T-helper 2 cell treated with Interferon-gamma antibody and Interleukin-4, amounts not matched to agents 5 μg/mL and 100 μg/mL, for 36 hours (primary cell): ENCODE results near the gene GPR39.

Source experiments
- DNase-seq: peaks from one replicate; pipeline ENCODE4 v3.0.0; 2021; ENCODE audit warnings: low spot score
- H3K27ac Mint-ChIP-seq: one replicate; pipeline ENCODE4 v1.8.0; 2021; ENCODE audit warnings: mild to moderate bottlenecking, mixed read lengths
- H3K27me3 Mint-ChIP-seq: one replicate; pipeline ENCODE4 v1.8.0; 2021; ENCODE audit warnings: low read depth, mixed read lengths
- H3K36me3 Mint-ChIP-seq: one replicate; pipeline ENCODE4 v1.8.0; 2021; ENCODE audit warnings: low read depth, mixed read lengths
- H3K4me1 Mint-ChIP-seq: one replicate; pipeline ENCODE4 v1.8.0; 2021; ENCODE audit warnings: low read depth, mixed read lengths
- H3K4me3 Mint-ChIP-seq: one replicate; pipeline ENCODE4 v1.8.0; 2022; ENCODE audit warnings: mild to moderate bottlenecking, moderate library complexity, mixed read lengths
- H3K9me3 Mint-ChIP-seq: one replicate; pipeline ENCODE4 v1.8.0; 2021; ENCODE audit warnings: mixed read lengths

The GPR39 gene

DNA sequence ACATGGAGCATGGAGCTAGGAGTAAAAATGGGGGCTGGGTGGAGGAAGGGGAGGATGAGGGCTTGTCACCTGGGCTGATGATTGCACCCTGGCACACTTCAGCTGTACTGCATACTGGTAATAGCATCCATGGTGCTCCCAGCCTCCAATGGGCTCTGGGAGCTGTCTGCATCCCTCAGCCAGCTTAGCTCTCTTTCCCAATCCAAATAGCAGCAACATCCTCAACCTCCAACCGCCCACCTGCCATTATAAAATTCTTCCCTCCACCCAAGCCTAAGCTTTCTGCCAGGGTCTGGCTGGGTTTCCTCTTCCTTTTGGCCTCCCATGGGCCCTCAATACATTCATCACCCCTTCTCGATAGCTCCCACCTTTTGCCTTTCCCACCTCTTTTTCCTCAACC is 143.3 kb downstream of the GPR39 start:
- DNase-seq, result no peak
- H3K27me3 Mint-ChIP-seq, result no peaks in the 10 kb centered on the region
- no peak overlapping the region for H3K27ac Mint-ChIP-seq
- H3K36me3 Mint-ChIP-seq, result no peaks in the 10 kb centered on the region
- peaks cover 3% of the 10 kb centered on the region for H3K9me3 Mint-ChIP-seq
- no peak overlapping the region for H3K4me3 Mint-ChIP-seq
- no peaks in the 10 kb centered on the region for H3K4me1 Mint-ChIP-seq

GRCh38 chr2:132560562-132560961 is 144.0 kb downstream of the GPR39 start:
- no peaks in the 10 kb centered on the region for H3K27me3 Mint-ChIP-seq
- peaks cover 3% of the 10 kb centered on the region for H3K9me3 Mint-ChIP-seq
- no peaks in the 10 kb centered on the region for H3K36me3 Mint-ChIP-seq
- H3K27ac Mint-ChIP-seq, result no peak overlapping the region
- DNase-seq, result no peak
- H3K4me1 Mint-ChIP-seq, result no peaks in the 10 kb centered on the region
- no peak overlapping the region for H3K4me3 Mint-ChIP-seq

DNA sequence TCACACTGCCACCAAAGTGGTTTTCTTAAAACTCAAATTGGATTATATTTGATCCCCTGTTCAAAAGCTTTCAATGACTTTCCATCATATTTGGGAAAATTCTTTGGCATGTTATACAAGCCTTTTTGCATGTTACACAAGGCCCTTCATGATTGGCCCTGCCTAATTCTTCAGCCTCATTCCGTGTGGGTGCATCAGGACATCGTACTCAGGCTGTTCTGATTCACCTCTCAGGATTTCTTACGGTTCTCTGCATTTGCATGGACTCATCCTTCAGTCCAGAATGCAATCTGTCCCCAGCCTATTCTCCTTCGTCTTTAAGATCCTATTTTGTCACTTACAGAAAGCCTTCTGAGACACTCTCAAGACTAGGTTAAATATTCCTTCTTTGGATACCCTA is 145.6 kb downstream of the GPR39 start:
- no peak overlapping the region for H3K4me3 Mint-ChIP-seq
- no peak overlapping the region for H3K27ac Mint-ChIP-seq
- H3K27me3 Mint-ChIP-seq, result no peaks in the 10 kb centered on the region
- no peaks in the 10 kb centered on the region for H3K36me3 Mint-ChIP-seq
- peaks cover 3% of the 10 kb centered on the region for H3K9me3 Mint-ChIP-seq
- no peaks in the 10 kb centered on the region for H3K4me1 Mint-ChIP-seq
- DNase-seq, result no peak

GRCh38 chr2:132564065-132564464 is 147.5 kb downstream of the GPR39 start:
- H3K27ac Mint-ChIP-seq, result no peak overlapping the region
- H3K36me3 Mint-ChIP-seq, result no peaks in the 10 kb centered on the region
- H3K27me3 Mint-ChIP-seq, result no peaks in the 10 kb centered on the region
- no peaks in the 10 kb centered on the region for H3K4me1 Mint-ChIP-seq
- H3K4me3 Mint-ChIP-seq, result no peak overlapping the region
- H3K9me3 Mint-ChIP-seq, result peaks cover 7% of the 10 kb centered on the region
- DNase-seq, result no peak

DNA sequence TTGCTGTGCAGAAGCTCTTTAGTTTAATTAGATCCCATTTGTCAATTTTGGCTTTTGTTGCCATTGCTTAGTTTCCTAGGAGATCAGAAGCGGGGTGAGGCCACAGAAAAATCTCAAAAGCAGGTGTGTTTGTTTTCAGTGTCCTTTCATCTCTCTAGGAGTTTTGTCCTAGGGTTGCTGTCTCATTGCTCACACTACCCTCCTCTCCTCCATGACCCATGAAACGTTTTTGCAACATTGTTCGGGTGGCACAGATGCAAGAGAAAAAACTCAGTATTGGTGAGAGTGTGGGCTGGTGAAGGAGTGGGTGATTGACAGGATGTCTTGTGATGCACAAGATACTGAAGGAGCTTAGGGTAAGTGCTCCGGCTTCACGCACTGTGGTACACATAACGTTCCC is 149.8 kb downstream of the GPR39 start:
- Mint-ChIP-seq H3K4me1 (no peaks in the 10 kb centered on the region), H3K27ac (no peak overlapping the region), H3K27me3 (no peaks in the 10 kb centered on the region), H3K9me3 (peaks cover 7% of the 10 kb centered on the region), H3K4me3 (no peak overlapping the region), H3K36me3 (no peaks in the 10 kb centered on the region)
- DNase-seq, result no peak

DNA sequence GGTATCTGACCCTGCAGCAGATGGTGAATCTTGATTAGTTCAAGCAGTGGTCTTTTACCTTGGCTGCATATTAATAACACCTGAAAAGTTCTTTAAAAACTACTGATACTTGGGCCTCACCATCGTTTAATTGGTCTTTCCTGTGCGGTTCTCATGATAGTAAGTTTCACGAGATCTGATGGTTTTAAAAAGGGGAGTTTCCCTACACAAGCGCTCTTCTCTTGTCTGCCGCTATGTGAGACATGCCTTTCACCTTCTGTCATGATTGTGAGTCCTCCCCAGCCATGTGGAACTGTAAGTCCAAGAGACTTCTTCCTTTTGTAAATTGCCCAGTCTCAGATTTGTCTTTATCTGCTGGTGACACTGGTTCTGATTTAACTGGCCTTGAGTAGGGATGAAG is 151.1 kb downstream of the GPR39 start:
- Mint-ChIP-seq H3K36me3 (no peaks in the 10 kb centered on the region), H3K9me3 (peaks cover 7% of the 10 kb centered on the region), H3K4me1 (no peaks in the 10 kb centered on the region), H3K27me3 (no peaks in the 10 kb centered on the region), H3K27ac (no peak overlapping the region), H3K4me3 (no peak overlapping the region)
- no peak for DNase-seq

GRCh38 chr2:132568656-132569055 is 152.1 kb downstream of the GPR39 start:
- Mint-ChIP-seq H3K27me3 (no peaks in the 10 kb centered on the region), H3K9me3 (peaks cover 7% of the 10 kb centered on the region), H3K4me1 (no peaks in the 10 kb centered on the region), H3K4me3 (no peak overlapping the region), H3K36me3 (no peaks in the 10 kb centered on the region), H3K27ac (no peak overlapping the region)
- no peak for DNase-seq

GRCh38 chr2:132573444-132574007 is 156.9 kb downstream of the GPR39 start:
- Mint-ChIP-seq H3K4me3 (no peak overlapping the region), H3K4me1 (no peaks in the 10 kb centered on the region), H3K27me3 (no peaks in the 10 kb centered on the region), H3K9me3 (no peaks in the 10 kb centered on the region), H3K27ac (no peak overlapping the region), H3K36me3 (no peaks in the 10 kb centered on the region)
- no peak for DNase-seq

GRCh38 chr2:132577686-132578085 is 161.1 kb downstream of the GPR39 start:
- no peaks in the 10 kb centered on the region for H3K27me3 Mint-ChIP-seq
- no peak overlapping the region for H3K27ac Mint-ChIP-seq
- H3K36me3 Mint-ChIP-seq, result no peaks in the 10 kb centered on the region
- H3K4me3 Mint-ChIP-seq, result no peak overlapping the region
- no peaks in the 10 kb centered on the region for H3K4me1 Mint-ChIP-seq
- no peaks in the 10 kb centered on the region for H3K9me3 Mint-ChIP-seq
- no peak for DNase-seq

DNA sequence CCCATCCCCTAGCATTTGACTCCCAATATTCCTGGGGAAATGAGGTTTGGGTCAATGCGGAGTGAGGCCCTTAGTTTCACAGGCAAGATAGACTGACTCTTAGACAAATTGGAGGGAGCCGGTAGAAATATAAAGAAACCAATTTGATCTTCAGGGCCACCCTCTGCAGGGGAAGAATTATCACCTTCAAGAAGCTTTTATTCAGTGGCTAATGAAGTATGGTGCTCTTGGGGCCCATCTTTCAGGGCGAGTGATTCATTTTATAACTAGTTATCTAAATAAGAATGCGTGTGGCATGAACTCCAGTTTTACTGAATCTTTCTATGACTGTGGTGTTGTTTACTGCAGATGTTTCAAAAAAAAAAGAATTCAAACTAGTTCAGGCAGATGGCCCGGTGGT is 165.0 kb downstream of the GPR39 start:
- no peak for DNase-seq
- Mint-ChIP-seq H3K27me3 (no peaks in the 10 kb centered on the region), H3K4me3 (no peak overlapping the region), H3K9me3 (no peaks in the 10 kb centered on the region), H3K36me3 (no peaks in the 10 kb centered on the region), H3K27ac (no peak overlapping the region), H3K4me1 (no peaks in the 10 kb centered on the region)

DNA sequence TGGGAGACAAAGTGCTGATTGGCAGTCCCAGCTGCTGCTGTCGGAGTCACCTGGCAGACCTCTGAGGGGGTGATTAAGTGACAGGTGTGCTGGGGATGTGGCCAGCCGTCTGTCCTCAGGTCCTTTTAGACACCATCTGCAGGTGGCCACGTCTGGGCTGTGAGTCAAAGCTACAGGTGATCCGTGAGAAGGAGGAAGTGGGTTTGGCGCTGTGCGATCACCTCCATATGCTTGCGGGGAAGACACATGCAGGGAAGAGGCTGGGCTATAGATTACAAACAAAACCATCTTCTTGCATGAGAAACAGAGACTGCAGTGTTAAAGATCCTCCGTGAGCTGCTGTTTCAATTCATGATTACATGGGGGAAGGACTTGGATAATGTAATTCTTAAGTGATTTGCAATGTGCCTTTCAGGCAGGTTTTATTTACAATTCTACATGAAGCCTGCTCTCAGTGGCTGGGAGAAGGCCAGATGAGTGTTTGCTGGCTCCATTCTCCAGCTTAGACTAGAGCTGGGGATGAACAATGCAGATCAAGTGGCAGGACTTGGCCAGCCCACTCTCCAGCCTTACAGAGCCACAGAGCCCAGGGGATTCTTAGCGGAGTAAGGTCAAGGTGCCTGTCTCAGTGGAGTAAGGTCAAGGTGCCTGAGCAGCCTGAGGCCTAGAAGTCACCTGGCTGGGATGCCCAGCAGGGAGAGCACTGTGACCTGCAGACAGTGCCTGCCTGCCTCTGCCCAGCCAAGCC is 165.6 kb downstream of the GPR39 start:
- Mint-ChIP-seq H3K9me3 (no peaks in the 10 kb centered on the region), H3K27ac (no peak overlapping the region)
- DNase-seq, result no peak

DNA sequence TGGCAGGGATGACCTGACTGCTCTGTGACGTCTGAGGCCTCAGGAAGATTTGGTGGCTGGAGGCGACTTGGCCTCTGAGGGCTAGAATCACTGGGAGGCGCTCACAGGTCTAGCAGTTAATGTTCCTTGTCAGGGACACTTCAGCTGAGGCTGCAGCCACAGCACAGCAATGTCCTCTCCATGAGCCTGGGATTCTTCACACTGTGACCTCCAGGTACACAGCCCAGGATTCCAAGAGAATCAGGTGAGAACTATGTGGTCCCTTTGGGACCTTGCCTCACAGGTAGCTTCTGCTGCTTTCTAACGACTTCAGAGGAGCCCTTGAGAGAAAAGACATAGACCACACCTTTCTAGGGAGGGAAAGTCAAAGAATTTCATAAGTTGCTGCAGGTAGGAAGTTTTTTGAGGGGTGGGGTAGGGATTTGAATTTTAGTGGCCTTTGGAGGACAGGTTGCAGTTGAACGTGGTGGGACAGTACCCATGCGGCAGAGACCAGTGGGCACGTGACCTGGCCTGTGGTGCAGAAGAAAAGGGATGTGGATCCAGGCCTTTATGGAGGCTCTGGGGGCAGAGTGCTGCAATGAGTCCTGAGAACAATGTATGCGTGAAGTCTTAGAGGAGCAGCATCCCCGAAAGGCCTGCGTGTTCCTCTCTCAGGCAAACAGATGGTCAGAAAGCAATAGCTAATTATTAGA is 167.2 kb downstream of the GPR39 start:
- no peak overlapping the region for H3K27ac Mint-ChIP-seq
- H3K9me3 Mint-ChIP-seq, result no peaks in the 10 kb centered on the region
- no peaks in the 10 kb centered on the region for H3K4me1 Mint-ChIP-seq
- H3K27me3 Mint-ChIP-seq, result no peaks in the 10 kb centered on the region
- DNase-seq, result no peak
- H3K4me3 Mint-ChIP-seq, result no peak overlapping the region
- H3K36me3 Mint-ChIP-seq, result no peaks in the 10 kb centered on the region

More for the DNA sequence above, 165.6 kb downstream of the GPR39 start:
- no peaks in the 10 kb centered on the region for H3K4me1 Mint-ChIP-seq
- H3K4me3 Mint-ChIP-seq, result no peak overlapping the region
- no peaks in the 10 kb centered on the region for H3K36me3 Mint-ChIP-seq
- H3K27me3 Mint-ChIP-seq, result no peaks in the 10 kb centered on the region

- H3K27ac Mint-ChIP-seq, result no peak overlapping the region
- H3K27me3 Mint-ChIP-seq, result no peaks in the 10 kb centered on the region
Measured at GRCh38 chr2:132584976-132585817, 168.6 kb downstream of the GPR39 start.

GRCh38 chr2:132586101-132586511 is 169.5 kb downstream of the GPR39 start:
- no peak overlapping the region for H3K27ac Mint-ChIP-seq
- no peak for DNase-seq
- H3K4me1 Mint-ChIP-seq, result no peaks in the 10 kb centered on the region
- H3K27me3 Mint-ChIP-seq, result no peaks in the 10 kb centered on the region
- no peaks in the 10 kb centered on the region for H3K36me3 Mint-ChIP-seq
- H3K4me3 Mint-ChIP-seq, result no peak overlapping the region
- no peaks in the 10 kb centered on the region for H3K9me3 Mint-ChIP-seq

More at GRCh38 chr2:132584976-132585817, 168.6 kb downstream of the GPR39 start:
- H3K36me3 Mint-ChIP-seq, result no peaks in the 10 kb centered on the region
- no peak for DNase-seq
- H3K4me3 Mint-ChIP-seq, result no peak overlapping the region
- no peaks in the 10 kb centered on the region for H3K4me1 Mint-ChIP-seq
- no peaks in the 10 kb centered on the region for H3K9me3 Mint-ChIP-seq
